Measurements from ENCODE around the gene ODAD2.

Gene ODAD2

GRCh38 chr10:27826369-27826768 lies 172.5 kb downstream of the ODAD2 start:
- no peaks in the 10 kb centered on the region for H3K4me1 ChIP-seq (ENCODE audit: control insufficient read depth in 5 of 5, insufficient read depth in 5 of 5, low read length in 5 of 5)
- H3K9ac ChIP-seq (ENCODE audit: low read length in 5 of 5): no peak overlapping the region
- H3K27ac ChIP-seq (ENCODE audit: low read depth, low read length): no peak overlapping the region
- peaks cover 0 to 5% (median 3%) of the 10 kb centered on the region in 5 donors for H3K9me3 ChIP-seq (ENCODE audit: control insufficient read depth in 5 of 5, low read length in 5 of 5)
- H3K4me3 ChIP-seq (ENCODE audit: low read depth in 1 of 5, low read length in 5 of 5): no peak overlapping the region
- H3K36me3 ChIP-seq (ENCODE audit: control insufficient read depth in 5 of 5, insufficient read depth in 5 of 5, low read length in 5 of 5): no peaks in the 10 kb centered on the region
- H3K27me3 ChIP-seq (ENCODE audit: control insufficient read depth in 5 of 5, insufficient read depth in 4 of 5, low read length in 5 of 5): peaks cover 0 to 2% (median 0%) of the 10 kb centered on the region in 5 donors

- H3K9ac ChIP-seq (ENCODE audit: low read length in 5 of 5): no peak overlapping the region
- H3K27me3 ChIP-seq (ENCODE audit: control insufficient read depth in 5 of 5, insufficient read depth in 4 of 5, low read length in 5 of 5): peaks cover 0 to 2% (median 0%) of the 10 kb centered on the region in 5 donors
- no peaks in the 10 kb centered on the region for H3K36me3 ChIP-seq (ENCODE audit: control insufficient read depth in 5 of 5, insufficient read depth in 5 of 5, low read length in 5 of 5)
- no peaks in the 10 kb centered on the region for H3K4me1 ChIP-seq (ENCODE audit: control insufficient read depth in 5 of 5, insufficient read depth in 5 of 5, low read length in 5 of 5)
- no peak overlapping the region for H3K27ac ChIP-seq (ENCODE audit: low read depth, low read length)
- peaks cover 0 to 5% (median 3%) of the 10 kb centered on the region in 5 donors for H3K9me3 ChIP-seq (ENCODE audit: control insufficient read depth in 5 of 5, low read length in 5 of 5)
- no peak overlapping the region for H3K4me3 ChIP-seq (ENCODE audit: low read depth in 1 of 5, low read length in 5 of 5)
These were observed 176.6 kb downstream of the ODAD2 start for GRCh38 chr10:27822301-27822700.

GRCh38 chr10:27820637-27821036 lies 178.2 kb downstream of the ODAD2 start:
- Histone ChIP-seq H3K4me1 (ENCODE audit: control insufficient read depth in 5 of 5, insufficient read depth in 5 of 5, low read length in 5 of 5) (no peaks in the 10 kb centered on the region), H3K27ac (ENCODE audit: low read depth, low read length) (no peak overlapping the region), H3K9me3 (ENCODE audit: control insufficient read depth in 5 of 5, low read length in 5 of 5) (peaks cover 0 to 5% (median 3%) of the 10 kb centered on the region in 5 donors), H3K9ac (ENCODE audit: low read length in 5 of 5) (no peak overlapping the region), H3K36me3 (ENCODE audit: control insufficient read depth in 5 of 5, insufficient read depth in 5 of 5, low read length in 5 of 5) (no peaks in the 10 kb centered on the region), H3K4me3 (ENCODE audit: low read depth in 1 of 5, low read length in 5 of 5) (no peak overlapping the region), H3K27me3 (ENCODE audit: control insufficient read depth in 5 of 5, insufficient read depth in 4 of 5, low read length in 5 of 5) (no peaks in the 10 kb centered on the region)

GRCh38 chr10:27819781-27820531 lies 178.9 kb downstream of the ODAD2 start:
- no peak overlapping the region for H3K27ac ChIP-seq (ENCODE audit: low read depth, low read length)
- no peak overlapping the region for H3K9ac ChIP-seq (ENCODE audit: low read length in 5 of 5)
- no peaks in the 10 kb centered on the region for H3K27me3 ChIP-seq (ENCODE audit: control insufficient read depth in 5 of 5, insufficient read depth in 4 of 5, low read length in 5 of 5)
- no peaks in the 10 kb centered on the region for H3K4me1 ChIP-seq (ENCODE audit: control insufficient read depth in 5 of 5, insufficient read depth in 5 of 5, low read length in 5 of 5)
- H3K36me3 ChIP-seq (ENCODE audit: control insufficient read depth in 5 of 5, insufficient read depth in 5 of 5, low read length in 5 of 5): no peaks in the 10 kb centered on the region
- peaks cover 0 to 5% (median 2%) of the 10 kb centered on the region in 5 donors for H3K9me3 ChIP-seq (ENCODE audit: control insufficient read depth in 5 of 5, low read length in 5 of 5)
- H3K4me3 ChIP-seq (ENCODE audit: low read depth in 1 of 5, low read length in 5 of 5): no peak overlapping the region

GRCh38 chr10:27816320-27816719 lies 182.6 kb downstream of the ODAD2 start:
- Histone ChIP-seq H3K27me3 (ENCODE audit: control insufficient read depth in 5 of 5, insufficient read depth in 4 of 5, low read length in 5 of 5) (no peaks in the 10 kb centered on the region), H3K4me3 (ENCODE audit: low read depth in 1 of 5, low read length in 5 of 5) (no peak overlapping the region), H3K27ac (ENCODE audit: low read depth, low read length) (no peak overlapping the region), H3K4me1 (ENCODE audit: control insufficient read depth in 5 of 5, insufficient read depth in 5 of 5, low read length in 5 of 5) (no peaks in the 10 kb centered on the region), H3K36me3 (ENCODE audit: control insufficient read depth in 5 of 5, insufficient read depth in 5 of 5, low read length in 5 of 5) (no peaks in the 10 kb centered on the region), H3K9ac (ENCODE audit: low read length in 5 of 5) (no peak overlapping the region), H3K9me3 (ENCODE audit: control insufficient read depth in 5 of 5, low read length in 5 of 5) (no peaks in the 10 kb centered on the region)

- H3K4me1 ChIP-seq (ENCODE audit: control insufficient read depth in 5 of 5, insufficient read depth in 5 of 5, low read length in 5 of 5): no peaks in the 10 kb centered on the region
- no peaks in the 10 kb centered on the region for H3K36me3 ChIP-seq (ENCODE audit: control insufficient read depth in 5 of 5, insufficient read depth in 5 of 5, low read length in 5 of 5)
- H3K27ac ChIP-seq (ENCODE audit: low read depth, low read length): no peak overlapping the region
These were observed 183.0 kb downstream of the ODAD2 start for GRCh38 chr10:27815846-27816245.

GRCh38 chr10:27815261-27815660 lies 183.6 kb downstream of the ODAD2 start:
- Histone ChIP-seq H3K36me3 (ENCODE audit: control insufficient read depth in 5 of 5, insufficient read depth in 5 of 5, low read length in 5 of 5) (no peaks in the 10 kb centered on the region), H3K27me3 (ENCODE audit: control insufficient read depth in 5 of 5, insufficient read depth in 4 of 5, low read length in 5 of 5) (no peaks in the 10 kb centered on the region), H3K9me3 (ENCODE audit: control insufficient read depth in 5 of 5, low read length in 5 of 5) (no peaks in the 10 kb centered on the region), H3K9ac (ENCODE audit: low read length in 5 of 5) (no peak overlapping the region), H3K4me3 (ENCODE audit: low read depth in 1 of 5, low read length in 5 of 5) (no peak overlapping the region), H3K4me1 (ENCODE audit: control insufficient read depth in 5 of 5, insufficient read depth in 5 of 5, low read length in 5 of 5) (no peaks in the 10 kb centered on the region), H3K27ac (ENCODE audit: low read depth, low read length) (no peak overlapping the region)

More at GRCh38 chr10:27815846-27816245, 183.0 kb downstream of the ODAD2 start:
- Histone ChIP-seq H3K9me3 (ENCODE audit: control insufficient read depth in 5 of 5, low read length in 5 of 5) (no peaks in the 10 kb centered on the region), H3K9ac (ENCODE audit: low read length in 5 of 5) (no peak overlapping the region), H3K27me3 (ENCODE audit: control insufficient read depth in 5 of 5, insufficient read depth in 4 of 5, low read length in 5 of 5) (no peaks in the 10 kb centered on the region), H3K4me3 (ENCODE audit: low read depth in 1 of 5, low read length in 5 of 5) (no peak overlapping the region)

- Histone ChIP-seq H3K4me3 (ENCODE audit: low read depth in 1 of 5, low read length in 5 of 5) (no peak overlapping the region), H3K9me3 (ENCODE audit: control insufficient read depth in 5 of 5, low read length in 5 of 5) (no peaks in the 10 kb centered on the region), H3K27me3 (ENCODE audit: control insufficient read depth in 5 of 5, insufficient read depth in 4 of 5, low read length in 5 of 5) (peaks cover 0 to 7% (median 0%) of the 10 kb centered on the region in 5 donors), H3K27ac (ENCODE audit: low read depth, low read length) (no peak overlapping the region), H3K4me1 (ENCODE audit: control insufficient read depth in 5 of 5, insufficient read depth in 5 of 5, low read length in 5 of 5) (no peaks in the 10 kb centered on the region), H3K9ac (ENCODE audit: low read length in 5 of 5) (no peak overlapping the region), H3K36me3 (ENCODE audit: control insufficient read depth in 5 of 5, insufficient read depth in 5 of 5, low read length in 5 of 5) (no peaks in the 10 kb centered on the region)
These were observed 193.7 kb downstream of the ODAD2 start for GRCh38 chr10:27805180-27805579.

GRCh38 chr10:27804136-27804535 lies 194.7 kb downstream of the ODAD2 start:
- Histone ChIP-seq H3K4me1 (ENCODE audit: control insufficient read depth in 5 of 5, insufficient read depth in 5 of 5, low read length in 5 of 5) (no peaks in the 10 kb centered on the region), H3K9me3 (ENCODE audit: control insufficient read depth in 5 of 5, low read length in 5 of 5) (no peaks in the 10 kb centered on the region), H3K9ac (ENCODE audit: low read length in 5 of 5) (no peak overlapping the region), H3K4me3 (ENCODE audit: low read depth in 1 of 5, low read length in 5 of 5) (no peak overlapping the region), H3K36me3 (ENCODE audit: control insufficient read depth in 5 of 5, insufficient read depth in 5 of 5, low read length in 5 of 5) (no peaks in the 10 kb centered on the region), H3K27ac (ENCODE audit: low read depth, low read length) (no peak overlapping the region), H3K27me3 (ENCODE audit: control insufficient read depth in 5 of 5, insufficient read depth in 4 of 5, low read length in 5 of 5) (peaks cover 0 to 7% (median 0%) of the 10 kb centered on the region in 5 donors)

- Histone ChIP-seq H3K27me3 (ENCODE audit: control insufficient read depth in 5 of 5, insufficient read depth in 4 of 5, low read length in 5 of 5) (peaks cover 0 to 7% (median 0%) of the 10 kb centered on the region in 5 donors), H3K36me3 (ENCODE audit: control insufficient read depth in 5 of 5, insufficient read depth in 5 of 5, low read length in 5 of 5) (no peaks in the 10 kb centered on the region), H3K4me3 (ENCODE audit: low read depth in 1 of 5, low read length in 5 of 5) (no peak overlapping the region), H3K9me3 (ENCODE audit: control insufficient read depth in 5 of 5, low read length in 5 of 5) (no peaks in the 10 kb centered on the region), H3K9ac (ENCODE audit: low read length in 5 of 5) (no peak overlapping the region), H3K27ac (ENCODE audit: low read depth, low read length) (no peak overlapping the region), H3K4me1 (ENCODE audit: control insufficient read depth in 5 of 5, insufficient read depth in 5 of 5, low read length in 5 of 5) (no peaks in the 10 kb centered on the region)
These were observed 197.6 kb downstream of the ODAD2 start for GRCh38 chr10:27801171-27801785.
